HepG2 (cell line): ENCODE measurements around the gene CYP27A1. TPM values are rescaled to one million over a fixed set of nuclear protein-coding genes. Genes with fewer than 3 reads are reported as not detected.

ENCODE experiments used
- AFF4 ChIP-seq: sonication (generic); formaldehyde crosslinking; IDR thresholded peaks from 2 replicates; pipeline ENCODE4 v1.4.0; 2020; ENCODE audit warnings: missing genetic modification reagents
- ATRX ChIP-seq: sonication (generic); formaldehyde crosslinking; IDR thresholded peaks from 2 replicates; pipeline ENCODE4 v1.4.0; 2020; ENCODE audit warnings: missing genetic modification reagents, borderline replicate concordance
- CEBPB ChIP-seq: IDR thresholded peaks from 2 replicates; pipeline ENCODE4 v1.6.1; 2011; ENCODE audit warnings: low read depth, low read length, improper control_type of control experiment, borderline replicate concordance
- CREB1 ChIP-seq, 2 experiments: fragments of 450-650 bp in 1 of 2; IDR thresholded peaks; 2 replicates each; pipeline ENCODE4 v1.6.1; 2016 to 2017; ENCODE audit warnings: control low read depth in 1 of 2, mild to moderate bottlenecking in 1 of 2, missing compliant biosample characterization in 1 of 2, missing genetic modification characterization in 1 of 2
- E2F1 ChIP-seq: sonication (generic); formaldehyde crosslinking; IDR thresholded peaks from 2 replicates; pipeline ENCODE4 v1.5.0; 2020; ENCODE audit warnings: missing genetic modification reagents
- GABPA ChIP-seq, 2 experiments: IDR thresholded peaks; 2 replicates each; pipeline ENCODE4 v1.6.1; 2011 to 2016; ENCODE audit warnings: low read depth in 2 of 2, low read length in 1 of 2, missing biosample characterization in 1 of 2, missing genetic modification characterization in 1 of 2
- LCORL ChIP-seq, 2 experiments: fragments of 450-650 bp in 1 of 2; sonication (generic) in 1 of 2; formaldehyde crosslinking in 1 of 2; IDR thresholded peaks; 2 replicates each; pipeline versions ENCODE4 v1.5.0 to v1.6.1; 2017 to 2020; ENCODE audit warnings: antibody characterized with exemption in 1 of 2, missing genetic modification reagents in 1 of 2
- MNT ChIP-seq: fragments of 450-650 bp; IDR thresholded peaks from 2 replicates; pipeline ENCODE4 v1.6.1; 2016
- NR1H2 ChIP-seq: sonication (generic); formaldehyde crosslinking; IDR thresholded peaks from 2 replicates; pipeline ENCODE4 v1.8.1; 2022; ENCODE audit warnings: low read depth, missing genetic modification reagents, borderline replicate concordance
- SNRNP70 ChIP-seq: fragments of 200-400 bp; formaldehyde crosslinking; IDR thresholded peaks from 2 replicates; pipeline ENCODE4 v1.6.1; 2017; ENCODE audit warnings: mild to moderate bottlenecking, low read depth, low read length, moderate library complexity
- TCF7L2 ChIP-seq: IDR thresholded peaks from 2 replicates; pipeline ENCODE4 v1.6.1; 2011; ENCODE audit warnings: mild to moderate bottlenecking, low read depth, low read length, moderate library complexity
- TP53 ChIP-seq: sonication (generic); formaldehyde crosslinking; conservative IDR thresholded peaks from 2 replicates; pipeline ENCODE4 v1.4.0; 2020; ENCODE audit warnings: missing genetic modification reagents
- ZBTB10 ChIP-seq: sonication (generic); formaldehyde crosslinking; IDR thresholded peaks from 2 replicates; pipeline ENCODE4 v1.4.0; 2020; ENCODE audit warnings: missing genetic modification reagents, borderline replicate concordance
- ZEB1 ChIP-seq: IDR thresholded peaks from 2 replicates; pipeline ENCODE4 v1.6.1; 2012; ENCODE audit warnings: mild to moderate bottlenecking, low read depth, inconsistent platforms; ENCODE audit not compliant: insufficient replicate concordance
- ZNF251 ChIP-seq: sonication (generic); formaldehyde crosslinking; IDR thresholded peaks from 2 replicates; pipeline ENCODE4 v1.9.0; 2021; ENCODE audit warnings: mild to moderate bottlenecking, missing genetic modification reagents
- ZNF460 ChIP-seq: sonication (generic); formaldehyde crosslinking; IDR thresholded peaks from 2 replicates; pipeline ENCODE4 v1.5.1; 2020; ENCODE audit warnings: missing genetic modification reagents, mild to moderate bottlenecking, borderline replicate concordance
- ZNF556 ChIP-seq: sonication (generic); formaldehyde crosslinking; IDR thresholded peaks from 2 replicates; pipeline ENCODE4 v1.4.0; 2020; ENCODE audit warnings: mild to moderate bottlenecking, missing genetic modification reagents, borderline replicate concordance
- ZNF841 ChIP-seq: sonication (generic); formaldehyde crosslinking; IDR thresholded peaks from 2 replicates; pipeline ENCODE4 v1.8.1; 2023; ENCODE audit warnings: missing genetic modification reagents, borderline replicate concordance
- polyA plus RNA-seq, 8 experiments: library from polyadenylated mRNA; depleted of rRNA in 3 of 8; stranded (reverse) in 7 of 8; unstranded in 1 of 8; fragments of >200 nt; fragmentation: Illumina TruSeq in 4 of 8; extraction: Trizol in 4 of 8; gene quantifications; 2 replicates each; pipeline versions ENCODE4 v1.2.1 to v1.2.3, GENCODE V29; 2011 to 2016; ENCODE audit warnings: low read depth in 4 of 8, missing spikeins in 1 of 8, mixed read lengths in 1 of 8; ENCODE audit not compliant: insufficient read depth in 1 of 8
- total RNA-seq, 5 experiments: library from RNA; depleted of rRNA; stranded (reverse); fragments of >200 nt; fragmentation: Illumina TruSeq; extraction: Trizol; gene quantifications; 2 replicates each; pipeline ENCODE4 v1.2.3, GENCODE V29; 2016; ENCODE audit warnings: low read depth in 1 of 5

Gene CYP27A1
- total and polyA plus RNA-seq, 2 of the 13 experiments (the other 11 are each of a cell fraction or from before 2014, with no cell fraction given), result 157 to 266 TPM

GRCh38 chr2:218733171-218734021 is 48.6 kb upstream of the CYP27A1 start (continued):
- TF ChIP-seq E2F1 (CRISPR knock-in tag) (no peak), ZNF556 (CRISPR knock-in tag) (peak; percentile 80; the same call in 1 of the 2 replicates), LCORL (IDR thresholded peaks at IDR 0.05) (no peak), LCORL (CRISPR knock-in tag; IDR thresholded peaks at IDR 0.05) (peak; percentile 79), NR1H2 (CRISPR knock-in tag) (no peak), ZBTB10 (CRISPR knock-in tag) (no peak), TP53 (CRISPR knock-in tag) (no peak), AFF4 (CRISPR knock-in tag) (0 out of 2 replicates have a peak, but pooled peaks have one; percentile 13), ZNF251 (CRISPR knock-in tag) (no peak), ZNF460 (no peak), ZEB1 (peak; percentile 58), CEBPB (peak; percentile 99), TCF7L2 (no peak), SNRNP70 (no peak), ZNF841 (CRISPR knock-in tag) (no peak), CREB1 (IDR thresholded peaks at IDR 0.05) (no peak; the same call in 1 of the 2 replicates), CREB1 (CRISPR knock-in tag; IDR thresholded peaks at IDR 0.05) (no peak), MNT (no peak), ATRX (CRISPR knock-in tag) (no peak), GABPA (IDR thresholded peaks at IDR 0.05; ENCODE audit: low read depth, low read length) (no peak), GABPA (CRISPR knock-in tag; IDR thresholded peaks at IDR 0.05; ENCODE audit: low read depth) (no peak; the same call in 1 of the 2 replicates)
